ENCODE measurements around the gene HIRA. TPM values are rescaled to one million over a fixed set of nuclear protein-coding genes. Genes with fewer than 3 reads are reported as not detected.

Gene HIRA
- polyA plus RNA-seq, 1 experiment, result 17.1 TPM

DNA sequence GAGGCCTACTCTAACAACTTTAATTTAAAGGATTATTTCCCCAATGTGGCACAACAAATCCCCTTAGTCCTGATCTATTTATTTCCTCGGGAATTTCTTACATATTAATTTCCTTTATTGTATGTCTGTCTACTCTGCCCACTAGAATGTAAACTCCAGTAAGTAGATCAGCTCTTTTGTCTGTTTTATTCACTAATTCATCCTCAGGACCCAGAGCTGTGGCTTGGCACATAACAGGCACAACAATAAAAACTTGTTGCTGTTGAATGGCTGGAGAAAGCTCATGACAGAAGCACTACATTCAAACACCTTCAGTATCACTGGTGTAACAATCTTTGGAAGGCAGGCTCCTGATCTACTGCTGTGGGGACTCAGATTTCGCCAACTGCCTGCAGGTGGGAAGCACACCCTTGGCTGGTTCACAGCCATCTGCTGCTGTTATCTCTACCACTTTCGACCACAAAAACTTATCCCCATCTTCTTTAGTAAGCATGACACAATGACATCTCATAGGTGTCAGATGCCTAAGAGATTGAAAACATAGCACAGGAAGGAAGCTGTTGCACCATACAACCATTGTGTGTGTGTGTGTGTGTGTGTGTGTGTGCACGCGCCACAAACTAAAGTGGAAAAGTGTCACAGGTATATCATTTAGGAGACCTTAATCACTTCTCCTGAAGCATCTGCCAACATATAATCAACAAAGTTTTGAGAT lies 11.9 kb downstream of the HIRA start:
- Histone ChIP-seq H3K4me3 (ENCODE audit: low read depth, low read length) (no peak overlapping the region), H3K27ac (ENCODE audit: low read depth, low read length) (no peak overlapping the region), H3K9me3 (ENCODE audit: control insufficient read depth, insufficient read depth, low read length) (no peaks in the 10 kb centered on the region), H3K27me3 (ENCODE audit: control insufficient read depth, insufficient read depth, low read length) (no peaks in the 10 kb centered on the region)
- no peak for DNase-seq (ENCODE audit: low read depth, low spot score)
- TF ChIP-seq CTCF (IDR thresholded peaks at IDR 0.05; ENCODE audit: low read depth, low read length), result no peak
- ChIA-PET CTCF (no interaction called here), POLR2A (interaction anchor here (0.9 kb wide), 1 partner anchor 13 kb away, joined by 10 read pairs; the partner anchor contains the start of gene MRPL40)

- ChIA-PET CTCF (no interaction called here), POLR2A (no interaction called here)
- TF ChIP-seq CTCF (IDR thresholded peaks at IDR 0.05; ENCODE audit: low read depth, low read length), result no peak
- no peaks in the 10 kb centered on the region for H3K9me3 ChIP-seq (ENCODE audit: control insufficient read depth, insufficient read depth, low read length)
- no peak overlapping the region for H3K27ac ChIP-seq (ENCODE audit: low read depth, low read length)
- H3K27me3 ChIP-seq (ENCODE audit: control insufficient read depth, insufficient read depth, low read length), result no peaks in the 10 kb centered on the region
- no peak overlapping the region for H3K4me3 ChIP-seq (ENCODE audit: low read depth, low read length)
- DNase-seq (ENCODE audit: low read depth, low spot score), result no peak
Observed at GRCh38 chr22:19419086-19419463, 12.5 kb downstream of the HIRA start.

DNA sequence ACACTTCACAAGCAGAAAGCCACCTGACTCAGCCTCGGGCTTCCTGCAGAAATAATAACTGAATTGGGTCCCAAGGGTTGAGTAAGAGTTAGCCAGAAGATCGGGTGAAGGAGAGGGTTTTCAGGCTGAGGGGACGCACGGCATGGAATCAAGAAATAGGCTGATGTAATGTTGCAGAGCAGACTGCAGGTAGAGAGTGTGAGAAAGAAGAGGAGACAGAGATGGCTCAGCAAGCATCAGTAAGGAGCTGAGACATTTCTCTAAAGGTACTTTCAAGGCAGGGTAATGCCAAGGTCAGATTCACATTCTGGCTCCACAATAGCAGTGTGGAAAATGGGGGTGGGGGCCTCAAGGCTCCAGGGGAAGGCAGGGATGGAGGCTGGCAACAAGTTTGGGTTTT lies 18.6 kb downstream of the HIRA start:
- H3K9me3 ChIP-seq (ENCODE audit: control insufficient read depth, insufficient read depth, low read length), result no peaks in the 10 kb centered on the region
- no peak overlapping the region for H3K4me3 ChIP-seq (ENCODE audit: low read depth, low read length)
- DNase-seq (ENCODE audit: low read depth, low spot score), result no peak
- no peaks in the 10 kb centered on the region for H3K27me3 ChIP-seq (ENCODE audit: control insufficient read depth, insufficient read depth, low read length)
- ChIA-PET POLR2A (no interaction called here), CTCF (no interaction called here)
- TF ChIP-seq CTCF (IDR thresholded peaks at IDR 0.05; ENCODE audit: low read depth, low read length), result no peak
- no peak overlapping the region for H3K27ac ChIP-seq (ENCODE audit: low read depth, low read length)

DNA sequence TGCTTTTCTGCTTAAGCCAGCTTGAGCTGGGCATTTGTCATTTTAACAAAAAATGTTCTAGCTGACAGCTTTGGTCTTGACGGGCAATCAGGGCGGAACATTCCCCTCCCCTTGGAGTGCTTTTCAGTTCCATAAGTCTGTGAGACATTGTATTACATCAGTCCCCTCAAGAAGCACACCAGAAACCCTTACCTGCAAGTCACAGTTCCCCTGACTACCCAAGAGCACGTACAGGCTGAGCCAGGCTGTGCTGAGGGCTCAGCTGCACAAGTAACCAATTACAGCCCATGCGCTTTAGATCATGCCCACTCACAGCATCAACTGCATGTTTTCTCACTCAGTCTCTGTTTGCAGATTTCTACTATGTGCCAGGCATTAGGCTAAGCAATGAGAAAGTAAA lies 19.1 kb downstream of the HIRA start:
- H3K4me3 ChIP-seq (ENCODE audit: low read depth, low read length), result no peak overlapping the region
- ChIA-PET CTCF (no interaction called here), POLR2A (no interaction called here)
- no peaks in the 10 kb centered on the region for H3K9me3 ChIP-seq (ENCODE audit: control insufficient read depth, insufficient read depth, low read length)
- no peaks in the 10 kb centered on the region for H3K27me3 ChIP-seq (ENCODE audit: control insufficient read depth, insufficient read depth, low read length)
- no peak overlapping the region for H3K27ac ChIP-seq (ENCODE audit: low read depth, low read length)
- TF ChIP-seq CTCF (IDR thresholded peaks at IDR 0.05; ENCODE audit: low read depth, low read length), result no peak
- DNase-seq (ENCODE audit: low read depth, low spot score), result no peak

DNA sequence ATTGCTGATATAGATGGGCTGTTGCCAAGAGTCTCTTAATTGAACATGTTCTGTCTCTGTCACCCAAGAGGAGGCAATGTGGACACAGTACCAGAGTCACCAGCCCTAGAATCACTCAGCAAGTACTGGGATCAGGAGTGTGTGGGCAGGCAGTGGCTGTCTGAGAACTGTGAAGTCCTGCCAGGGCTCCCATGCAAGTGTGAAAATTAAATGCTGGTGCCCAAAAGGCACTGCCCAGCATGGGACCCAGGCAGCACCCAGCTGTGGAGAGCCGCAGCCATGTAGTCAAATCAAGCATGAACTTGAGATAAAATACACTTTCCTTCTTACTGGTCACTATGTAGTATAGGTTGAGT lies 19.9 kb downstream of the HIRA start:
- TF ChIP-seq CTCF (IDR thresholded peaks at IDR 0.05; ENCODE audit: low read depth, low read length), result no peak
- no peak for DNase-seq (ENCODE audit: low read depth, low spot score)
- Histone ChIP-seq H3K27me3 (ENCODE audit: control insufficient read depth, insufficient read depth, low read length) (no peaks in the 10 kb centered on the region), H3K4me3 (ENCODE audit: low read depth, low read length) (no peak overlapping the region), H3K9me3 (ENCODE audit: control insufficient read depth, insufficient read depth, low read length) (no peaks in the 10 kb centered on the region), H3K27ac (ENCODE audit: low read depth, low read length) (no peak overlapping the region)
- POLR2A ChIA-PET, result no interaction called here
- CTCF ChIA-PET, result no interaction called here
